H1 (cell line): Measurements from ENCODE around the gene LPGAT1. TPM values are rescaled to one million over a fixed set of nuclear protein-coding genes. Genes with fewer than 3 reads are reported as not detected.

Source experiments
- CTCF ChIA-PET: fragments of 300-600 bp; sonication (Branson Sonifier 250); formaldehyde crosslinking; loops from one replicate; lab custom pipeline; 2021; ENCODE audit not compliant: partially characterized antibody; lab: Charles Lee
- POLR2A ChIA-PET: fragments of 300-600 bp; sonication (Branson Sonifier 250); formaldehyde crosslinking; loops from one replicate; lab custom pipeline; 2021; ENCODE audit warnings: inconsistent platforms; ENCODE audit not compliant: partially characterized antibody; lab: Charles Lee
- DNase-seq, 2 experiments: peaks; one replicate each; pipeline versions ENCODE4 v3.0.0 to v3.0.0-alpha.2; 2010 to 2022; ENCODE audit warnings: low spot score in 2 of 2, low read depth in 1 of 2, mixed read lengths in 1 of 2
- FAIRE-seq: peaks from 2 replicates; lab custom pipeline; 2011; peaks lifted over from hg19 to GRCh38; lab: Jason Lieb, UNC
- H2AFZ ChIP-seq: 2 replicates; pipeline ENCODE4 v1.8.1; 2012; ENCODE audit warnings: low read length, inconsistent platforms
- H2AK5ac ChIP-seq: 2 replicates; pipeline ENCODE4 v1.6.1; 2013; ENCODE audit warnings: low read depth, low read length
- H2BK120ac ChIP-seq: replicated peaks from 2 replicates; pipeline ENCODE3; 2013; ENCODE audit warnings: low read depth, low read length, inconsistent platforms
- H2BK12ac ChIP-seq: 2 replicates; pipeline ENCODE4 v1.6.1; 2013; ENCODE audit warnings: low read depth, low read length
- H2BK15ac ChIP-seq: 2 replicates; pipeline ENCODE4 v1.6.1; 2013; ENCODE audit warnings: low read length
- H2BK20ac ChIP-seq: 2 replicates; pipeline ENCODE4 v1.6.1; 2013; ENCODE audit warnings: low read length
- H2BK5ac ChIP-seq: 2 replicates; pipeline ENCODE4 v1.6.1; 2013; ENCODE audit warnings: low read depth, low read length
- H3K14ac ChIP-seq: 2 replicates; pipeline ENCODE4 v1.6.1; 2013; ENCODE audit warnings: inconsistent platforms; ENCODE audit not compliant: insufficient read length
- H3K18ac ChIP-seq: 2 replicates; pipeline ENCODE4 v1.6.1; 2013; ENCODE audit warnings: low read length; ENCODE audit errors: extremely low read depth
- H3K23ac ChIP-seq: 2 replicates; pipeline ENCODE4 v1.6.1; 2013; ENCODE audit warnings: inconsistent platforms; ENCODE audit not compliant: insufficient read length
- H3K23me2 ChIP-seq: 2 replicates; pipeline ENCODE4 v1.6.1; 2013; ENCODE audit warnings: low read depth, low read length
- H3K27ac ChIP-seq: 2 replicates; pipeline ENCODE4 v1.6.1; 2011; ENCODE audit warnings: low read depth, low read length, inconsistent platforms
- H3K27me3 ChIP-seq, 4 experiments: replicated peaks in 1 of 4; 1 replicate in 1 of 4; 2 replicates in 3 of 4; pipeline versions ENCODE4 v1.6.1 to v1.8.1; 2011 to 2013; ENCODE audit warnings: low read length in 3 of 4, mild to moderate bottlenecking in 3 of 4, inconsistent platforms in 2 of 4, mixed read lengths in 2 of 4, moderate library complexity in 1 of 4; ENCODE audit not compliant: control insufficient read depth in 3 of 4, insufficient read depth in 3 of 4; ENCODE audit errors: extremely low read depth in 1 of 4
- H3K36me3 ChIP-seq, 4 experiments: 2 replicates each; pipeline versions ENCODE4 v1.6.1 to v1.8.1; 2011 to 2013; ENCODE audit warnings: mild to moderate bottlenecking in 4 of 4, low read length in 3 of 4, moderate library complexity in 2 of 4, control low read depth in 1 of 4, inconsistent platforms in 1 of 4; ENCODE audit not compliant: insufficient read depth in 4 of 4, control insufficient read depth in 2 of 4
- H3K4ac ChIP-seq: replicated peaks from 2 replicates; pipeline ENCODE3; 2013; ENCODE audit warnings: low read length, low read depth, mixed read lengths, inconsistent platforms; ENCODE audit not compliant: insufficient read length
- H3K4me1 ChIP-seq, 4 experiments: replicated peaks in 1 of 4; 1 replicate in 1 of 4; 2 replicates in 3 of 4; pipeline versions ENCODE4 v1.6.1 to v1.8.1; 2011 to 2013; ENCODE audit warnings: low read length in 3 of 4, inconsistent platforms in 2 of 4, mixed read lengths in 1 of 4; ENCODE audit not compliant: insufficient read depth in 4 of 4, control insufficient read depth in 3 of 4
- H3K4me2 ChIP-seq, 2 experiments: 2 replicates each; pipeline versions ENCODE4 v1.6.1 to v1.8.1; 2011 to 2013; ENCODE audit warnings: low read depth in 2 of 2, low read length in 2 of 2, control low read depth in 1 of 2, inconsistent platforms in 1 of 2, mild to moderate bottlenecking in 1 of 2; ENCODE audit not compliant: insufficient read depth in 1 of 2
- H3K4me3 ChIP-seq, 4 experiments: fragments of 200-600, 300-600 bp in 1 of 4; sonication (generic), shearing (Covaris generic), sonication (Bioruptor Twin) in 1 of 4; 2 replicates each; pipeline versions ENCODE4 v1.5.1 to v1.8.1; 2011 to 2016; ENCODE audit warnings: low read length in 4 of 4, low read depth in 3 of 4, control low read depth in 2 of 4, inconsistent platforms in 2 of 4, mild to moderate bottlenecking in 2 of 4, mixed read lengths in 1 of 4, moderate library complexity in 1 of 4; ENCODE audit not compliant: insufficient read depth in 2 of 4; ENCODE audit errors: extremely low read depth in 1 of 4
- H3K56ac ChIP-seq: replicated peaks from 2 replicates; pipeline ENCODE3; 2013; ENCODE audit warnings: low read depth, mild to moderate bottlenecking, mixed read lengths, low read length, inconsistent platforms; ENCODE audit not compliant: insufficient read length
- H3K79me1 ChIP-seq: 2 replicates; pipeline ENCODE4 v1.6.1; 2013; ENCODE audit warnings: low read depth, low read length, control low read depth
- H3K79me2 ChIP-seq, 2 experiments: 2 replicates each; pipeline versions ENCODE4 v1.6.1 to v1.8.1; 2012 to 2013; ENCODE audit warnings: low read length in 2 of 2, mild to moderate bottlenecking in 2 of 2, inconsistent platforms in 1 of 2; ENCODE audit not compliant: insufficient read depth in 2 of 2, control insufficient read depth in 1 of 2
- H3K9ac ChIP-seq, 4 experiments: replicated peaks in 1 of 4; 1 replicate in 1 of 4; 2 replicates in 3 of 4; pipeline versions ENCODE4 v1.6.1 to v1.8.1; 2011 to 2013; ENCODE audit warnings: low read depth in 3 of 4, low read length in 3 of 4, control low read depth in 2 of 4, mild to moderate bottlenecking in 2 of 4, moderate library complexity in 2 of 4, inconsistent platforms in 1 of 4; ENCODE audit errors: extremely low read depth in 1 of 4
- H3K9me3 ChIP-seq, 2 experiments: 2 replicates each; pipeline versions ENCODE4 v1.6.1 to v1.8.1; 2012 to 2013; ENCODE audit warnings: mild to moderate bottlenecking in 2 of 2, moderate library complexity in 2 of 2, control low read depth in 1 of 2, inconsistent platforms in 1 of 2, low read depth in 1 of 2, low read length in 1 of 2, mixed read lengths in 1 of 2; ENCODE audit not compliant: insufficient read depth in 2 of 2
- H4K20me1 ChIP-seq, 2 experiments: replicated peaks in 1 of 2; 2 replicates each; pipeline versions ENCODE3 to v1.8.1; 2011 to 2013; ENCODE audit warnings: inconsistent platforms in 2 of 2, low read length in 2 of 2, mild to moderate bottlenecking in 1 of 2; ENCODE audit not compliant: insufficient read depth in 2 of 2, control insufficient read depth in 1 of 2
- H4K5ac ChIP-seq: 2 replicates; pipeline ENCODE4 v1.6.1; 2013; ENCODE audit warnings: low read length, low read depth, mixed read lengths, inconsistent platforms; ENCODE audit not compliant: insufficient read length
- H4K8ac ChIP-seq: 2 replicates; pipeline ENCODE4 v1.8.0; 2013; ENCODE audit warnings: mild to moderate bottlenecking, moderate library complexity, low read length, inconsistent platforms; ENCODE audit not compliant: insufficient read depth; ENCODE audit errors: extremely low read depth
- H4K91ac ChIP-seq: replicated peaks from 2 replicates; pipeline ENCODE3; 2013; ENCODE audit warnings: low read length, mixed read lengths, inconsistent platforms; ENCODE audit not compliant: insufficient read length
- CBX5 ChIP-seq: fragments of 300-800, 300-1000 bp; sonication (generic); IDR thresholded peaks from 2 replicates; pipeline ENCODE4 v1.7.1; 2016; ENCODE audit warnings: antibody characterized with exemption, low read length, low read depth
- WGBS, 2 experiments: shearing (Covaris generic) in 1 of 2; methylation state at CpG; one replicate each; pipeline versions ENCODE4 v1.1.6 to v1.1.7; 2013 to 2015; ENCODE audit warnings: low lambda C conversion rate in 2 of 2, mixed read lengths in 2 of 2, inconsistent platforms in 1 of 2, low coverage in 1 of 2, missing lambda C conversion rate in 1 of 2; ENCODE audit not compliant: insufficient replicate concordance in 2 of 2, insufficient coverage in 1 of 2, insufficient read length in 1 of 2; ENCODE audit errors: extremely low coverage in 1 of 2, missing lambda C conversion rate in 1 of 2; 5-methylcytosine and 5-hydroxymethylcytosine counted together
- polyA plus RNA-seq, 7 experiments: library from polyadenylated mRNA; depleted of rRNA in 3 of 7; stranded (reverse) in 5 of 7; unstranded in 2 of 7; fragments of >200 nt in 5 of 7; fragments of 200-250 nt in 2 of 7; gene quantifications; 1 replicate in 5 of 7; 2 replicates in 1 of 7; 4 replicates in 1 of 7; pipeline versions ENCODE4 v1.2.1 to v1.2.3, GENCODE V29; 2011 to 2013; ENCODE audit warnings: missing spikeins in 2 of 7, mixed read lengths in 2 of 7
- total RNA-seq: library from RNA; stranded (reverse); fragmentation: NEBNext Ultra II Directional; extraction: Animal tissue kit (Norgen Biotek cat#: 25700); gene quantifications from 2 replicates; pipeline ENCODE4 v1.2.1, GENCODE V29; 2021

LPGAT1 gene
- total and polyA plus RNA-seq, 2 of the 8 experiments (the other 6 are each of a cell fraction or from before 2014, with no cell fraction given) = 2.3 to 13.5 TPM

- H3K23me2 ChIP-seq = no peaks in the 10 kb centered on the region
- FAIRE-seq (no peak), DNase-seq (no peak)
- no peak overlapping the region for H4K5ac ChIP-seq
- H2BK5ac ChIP-seq = no peak overlapping the region
- no peak overlapping the region for H3K4ac ChIP-seq
- no peak overlapping the region for H3K18ac ChIP-seq
- H4K8ac ChIP-seq = no peak overlapping the region
- TF ChIP-seq CBX5 = no peak
- H3K27me3 ChIP-seq = no peaks in the 10 kb centered on the region
- no peaks in the 10 kb centered on the region for H4K20me1 ChIP-seq
- H3K56ac ChIP-seq = no peak overlapping the region
- H3K14ac ChIP-seq = no peak overlapping the region
- H2BK15ac ChIP-seq = no peak overlapping the region
- no peak overlapping the region for H3K27ac ChIP-seq
- no peak overlapping the region for H3K23ac ChIP-seq
- no peak overlapping the region for H2BK20ac ChIP-seq
- no peaks in the 10 kb centered on the region for H3K79me2 ChIP-seq
- H3K4me3 ChIP-seq = no peak overlapping the region
- no peaks in the 10 kb centered on the region for H3K36me3 ChIP-seq
- ChIA-PET CTCF (interaction anchor here (1.8 kb wide), 1 partner anchor 145 kb away, joined by 7 read pairs; no protein-coding TSS in a partner anchor), POLR2A (no interaction called here)
- 91% methylated on average over 7 of the region's 7 CpGs; no CpG with 5 or more reads in 1 of the 2 experiments for WGBS, 2 experiments
- H2BK120ac ChIP-seq = no peak overlapping the region
- no peaks in the 10 kb centered on the region for H3K4me1 ChIP-seq
- no peak overlapping the region for H3K4me2 ChIP-seq
- H3K79me1 ChIP-seq = no peaks in the 10 kb centered on the region
- no peaks in the 10 kb centered on the region for H3K9me3 ChIP-seq
- H2BK12ac ChIP-seq = no peak overlapping the region
- no peak overlapping the region for H4K91ac ChIP-seq
- no peak overlapping the region for H2AK5ac ChIP-seq
- H3K9ac ChIP-seq = no peak overlapping the region
- no peak overlapping the region for H2AFZ ChIP-seq
These were observed 13.1 kb upstream of the LPGAT1 start for GRCh38 chr1:211843507-211844298.
